Esophagus squamous epithelium (tissue), 5 donors: ENCODE results near the gene LTBP1. TPM values are rescaled to one million over a fixed set of nuclear protein-coding genes. Genes with fewer than 3 reads are reported as not detected.

Experiments used
- DNase-seq: peaks from one replicate; lab custom pipeline; 2025; lab: John Stamatoyannopoulos, UW
- H3K27ac ChIP-seq, 4 donors: fragments of 200-600 bp; sonication (generic); one replicate each; pipeline ENCODE4 v1.5.1; 2016 to 2019; ENCODE audit warnings: mild to moderate bottlenecking in 1 of 4
- H3K27me3 ChIP-seq, 4 donors: fragments of 200-600 bp; sonication (generic); 1 replicate in 3 of 4; 2 replicates in 1 of 4; pipeline versions ENCODE4 v1.5.1 to v1.6.0; 2017 to 2021; ENCODE audit warnings: antibody characterized with exemption in 1 of 4
- H3K36me3 ChIP-seq, 3 donors: fragments of 200-600 bp; sonication (generic); one replicate each; pipeline ENCODE4 v1.5.1; 2016 to 2019
- H3K4me1 ChIP-seq, 3 donors: fragments of 200-600 bp; sonication (generic); one replicate each; pipeline ENCODE4 v1.5.1; 2017 to 2019
- H3K4me3 ChIP-seq, 4 donors: fragments of 200-600 bp; sonication (generic); 1 replicate in 3 of 4; 2 replicates in 1 of 4; pipeline ENCODE4 v1.5.1; 2016 to 2019; ENCODE audit warnings: mild to moderate bottlenecking in 2 of 4, moderate library complexity in 1 of 4
- H3K9me3 ChIP-seq, 3 donors: fragments of 200-600 bp; sonication (generic); one replicate each; pipeline ENCODE4 v1.5.1; 2016 to 2019
- CTCF ChIP-seq, 6 experiments: fragments of 450-650 bp in 4 of 6; fragments of 200-600 bp in 2 of 6; sonication (generic) in 2 of 6; IDR thresholded peaks; one replicate each; pipeline ENCODE4 v1.5.1; 2016 to 2019; ENCODE audit warnings: antibody characterized with exemption in 6 of 6, mild to moderate bottlenecking in 4 of 6, moderate library complexity in 4 of 6
- POLR2A ChIP-seq, 4 donors: fragments of 450-650 bp; IDR thresholded peaks; one replicate each; pipeline ENCODE4 v1.6.1; 2017; ENCODE audit warnings: antibody characterized with exemption in 4 of 4, mild to moderate bottlenecking in 4 of 4, moderate library complexity in 3 of 4
- WGBS, 2 donors: methylation state at CpG; one replicate each; pipeline ENCODE4 v1.1.5; 2018; 5-methylcytosine and 5-hydroxymethylcytosine counted together
- intact Hi-C: fragments of 100-400 bp; cut with DNase I; formaldehyde crosslinking; loops from one replicate; pipeline ENCODE4 v1.15.0; 2022
- total RNA-seq, 4 donors: library from RNA; depleted of rRNA; stranded (reverse); fragments of >200 nt; gene quantifications; one replicate each; pipeline ENCODE4 v1.1.0, GENCODE V29; 2016
- donor health status: DM: yes; HTN: yes; CAD: no.

Gene LTBP1
- total RNA-seq, 4 donors from 2014 or later, result 5.5 to 69.4 (median 32.6) TPM

- Histone ChIP-seq H3K4me1 (no peaks in the 10 kb centered on the region), H3K27me3 (no peaks in the 10 kb centered on the region), H3K9me3 (no peaks in the 10 kb centered on the region), H3K27ac (no peak overlapping the region), H3K36me3 (no peaks in the 10 kb centered on the region), H3K4me3 (no peak overlapping the region)
- intact Hi-C loops, result no loop called here
- WGBS, 2 donors, result no CpG with 5 or more reads among the region's 3 CpGs
- TF ChIP-seq CTCF (IDR thresholded peaks at IDR 0.05), result no peak
- no peak for TF ChIP-seq POLR2A (IDR thresholded peaks at IDR 0.05)
- no peak for DNase-seq
These were observed 54.2 kb downstream of the LTBP1 start for GRCh38 chr2:33000986-33001385.

- TF ChIP-seq CTCF (IDR thresholded peaks at IDR 0.05) (no peak), POLR2A (IDR thresholded peaks at IDR 0.05) (no peak)
- Histone ChIP-seq H3K4me1 (no peaks in the 10 kb centered on the region), H3K36me3 (no peaks in the 10 kb centered on the region), H3K27me3 (no peaks in the 10 kb centered on the region), H3K4me3 (no peak overlapping the region), H3K9me3 (no peaks in the 10 kb centered on the region), H3K27ac (no peak overlapping the region)
- no peak for DNase-seq
- WGBS, 2 donors, result no CpG with 5 or more reads among the region's 1 CpG
- intact Hi-C loops, result no loop called here
These were observed 55.1 kb downstream of the LTBP1 start for GRCh38 chr2:33001823-33002222.

GRCh38 chr2:33002863-33003262 is 56.1 kb downstream of the LTBP1 start:
- Histone ChIP-seq H3K36me3 (no peaks in the 10 kb centered on the region), H3K27ac (no peak overlapping the region), H3K4me1 (no peaks in the 10 kb centered on the region), H3K27me3 (no peaks in the 10 kb centered on the region), H3K4me3 (no peak overlapping the region), H3K9me3 (no peaks in the 10 kb centered on the region)
- intact Hi-C loops, result no loop called here
- WGBS, 2 donors, result 57 to 82% methylated on average over 5 to 11 of the region's 11 CpGs
- no peak for DNase-seq
- no peak for TF ChIP-seq POLR2A (IDR thresholded peaks at IDR 0.05)
- no peak for TF ChIP-seq CTCF (IDR thresholded peaks at IDR 0.05)

GRCh38 chr2:33005057-33005456 is 58.3 kb downstream of the LTBP1 start:
- H3K27me3 ChIP-seq, result no peaks in the 10 kb centered on the region
- H3K4me1 ChIP-seq, result no peaks in the 10 kb centered on the region
- 86 to 100% methylated on average over 2 of the region's 2 CpGs for WGBS, 2 donors
- TF ChIP-seq POLR2A (IDR thresholded peaks at IDR 0.05), result no peak
- no peak for TF ChIP-seq CTCF (IDR thresholded peaks at IDR 0.05)
- no peaks in the 10 kb centered on the region for H3K36me3 ChIP-seq
- H3K9me3 ChIP-seq, result no peaks in the 10 kb centered on the region
- intact Hi-C loops, result no loop called here
- no peak for DNase-seq
- H3K4me3 ChIP-seq, result no peak overlapping the region
- H3K27ac ChIP-seq, result no peak overlapping the region

GRCh38 chr2:33008716-33009115 is 62.0 kb downstream of the LTBP1 start:
- Histone ChIP-seq H3K27me3 (no peaks in the 10 kb centered on the region), H3K36me3 (no peaks in the 10 kb centered on the region), H3K9me3 (no peaks in the 10 kb centered on the region), H3K4me1 (peaks cover 0 to 3% (median 0%) of the 10 kb centered on the region in 3 donors), H3K27ac (no peak overlapping the region), H3K4me3 (no peak overlapping the region)
- intact Hi-C loops, result no loop called here
- WGBS, 2 donors, result 100% methylated on average over 1 of the region's 1 CpG
- DNase-seq, result no peak
- no peak for TF ChIP-seq POLR2A (IDR thresholded peaks at IDR 0.05)

GRCh38 chr2:33009249-33009648 is 62.5 kb downstream of the LTBP1 start:
- H3K9me3 ChIP-seq, result no peaks in the 10 kb centered on the region
- H3K27ac ChIP-seq, result no peak overlapping the region
- intact Hi-C loops, result no loop called here
- no peaks in the 10 kb centered on the region for H3K27me3 ChIP-seq
- H3K4me3 ChIP-seq, result no peak overlapping the region
- no peaks in the 10 kb centered on the region for H3K36me3 ChIP-seq
- peaks cover 0 to 9% (median 2%) of the 10 kb centered on the region in 3 donors for H3K4me1 ChIP-seq
- TF ChIP-seq CTCF (IDR thresholded peaks at IDR 0.05) (no peak), POLR2A (IDR thresholded peaks at IDR 0.05) (no peak)
- no peak for DNase-seq
- 88 to 96% methylated on average over 3 of the region's 3 CpGs for WGBS, 2 donors
